GM19395 (cell line): ENCODE measurements around the gene INSIG1.
A peak's percentile ranks its signal among the peaks of the same experiment; 100 is the strongest.

Experiments
- ATAC-seq: cut with Tn5 transposase; IDR thresholded peaks from one replicate; pipeline ENCODE4 v1.9.1; 2021; ENCODE audit warnings: mild to moderate bottlenecking, moderate library complexity; ENCODE audit not compliant: unreplicated experiment

INSIG1 gene

GRCh38 chr7:155324012-155324917 lies 26.6 kb downstream of the INSIG1 start:
- no peak for ATAC-seq

- ATAC-seq: no peak
Observed at GRCh38 chr7:155324918-155325235, 27.2 kb downstream of the INSIG1 start.

GRCh38 chr7:155326385-155326784 lies 28.7 kb downstream of the INSIG1 start:
- ATAC-seq: no peak

- ATAC-seq: no peak
Observed at GRCh38 chr7:155327590-155328320, 30.1 kb downstream of the INSIG1 start.

- ATAC-seq: no peak
Observed at GRCh38 chr7:155329225-155329624, 31.5 kb downstream of the INSIG1 start.

GRCh38 chr7:155331396-155331795 lies 33.7 kb downstream of the INSIG1 start:
- ATAC-seq: no peak

GRCh38 chr7:155333346-155334234 lies 35.9 kb downstream of the INSIG1 start:
- no peak for ATAC-seq

- no peak for ATAC-seq
Observed at GRCh38 chr7:155336812-155337602, 39.3 kb downstream of the INSIG1 start.

GRCh38 chr7:155337946-155338631 lies 40.4 kb downstream of the INSIG1 start:
- no peak for ATAC-seq

- no peak for ATAC-seq
Observed at GRCh38 chr7:155338632-155339320, 41.1 kb downstream of the INSIG1 start.

GRCh38 chr7:155339474-155339873 lies 41.8 kb downstream of the INSIG1 start:
- no peak for ATAC-seq

GRCh38 chr7:155340071-155340531 lies 42.4 kb downstream of the INSIG1 start:
- no peak for ATAC-seq

- ATAC-seq: no peak
Observed at GRCh38 chr7:155340721-155341120, 43.0 kb downstream of the INSIG1 start.

- ATAC-seq: no peak
Observed at GRCh38 chr7:155341463-155341983, 43.8 kb downstream of the INSIG1 start.

GRCh38 chr7:155342313-155342712 lies 44.6 kb downstream of the INSIG1 start:
- ATAC-seq: no peak

GRCh38 chr7:155343150-155343549 lies 45.5 kb downstream of the INSIG1 start:
- ATAC-seq: no peak

- no peak for ATAC-seq
Observed at GRCh38 chr7:155343661-155344121, 46.0 kb downstream of the INSIG1 start.

GRCh38 chr7:155344270-155344617 lies 46.6 kb downstream of the INSIG1 start:
- ATAC-seq: peak; percentile 34
